Coronary artery (tissue), 2 donors: ENCODE measurements around the gene HOMER2.

ENCODE experiments used
- DNase-seq: peaks from one replicate; pipeline ENCODE4 v3.0.0-alpha.2; 2017; ENCODE audit warnings: low spot score
- H3K27ac ChIP-seq, 2 donors: fragments of 200-600 bp; sonication (generic); one replicate each; pipeline ENCODE4 v1.5.1; 2016 to 2019
- H3K4me3 ChIP-seq: fragments of 200-600 bp; sonication (generic); 2 replicates; pipeline ENCODE4 v1.5.1; 2016; ENCODE audit warnings: mild to moderate bottlenecking, moderate library complexity
- TF ChIP-seq, protein P1 (sequence below): fragments of 200-600 bp; sonication (generic); IDR thresholded peaks from one replicate; pipeline ENCODE4 v1.5.1; 2019; ENCODE audit warnings: antibody characterized with exemption

The HOMER2 gene

DNA sequence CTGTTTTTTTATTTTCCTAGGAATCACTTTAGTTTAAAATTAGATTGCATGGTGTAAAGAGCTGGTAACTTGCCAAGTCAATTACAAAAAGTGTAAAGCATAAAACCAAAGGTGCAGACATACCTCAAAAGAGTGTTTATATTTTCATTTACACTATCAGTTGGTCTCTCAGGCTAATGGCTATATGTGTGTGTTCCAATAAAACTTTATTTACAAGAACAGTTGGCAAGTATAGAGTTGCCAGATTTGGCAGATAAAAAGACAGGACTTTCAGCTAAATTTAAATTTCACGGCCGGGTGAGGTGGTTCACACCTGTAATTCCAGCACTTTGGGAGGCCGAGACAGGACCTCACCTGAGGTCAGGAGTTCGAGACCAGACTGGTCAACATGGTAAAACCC is 41.1 kb downstream of the HOMER2 start:
- TF ChIP-seq, protein P1, sequence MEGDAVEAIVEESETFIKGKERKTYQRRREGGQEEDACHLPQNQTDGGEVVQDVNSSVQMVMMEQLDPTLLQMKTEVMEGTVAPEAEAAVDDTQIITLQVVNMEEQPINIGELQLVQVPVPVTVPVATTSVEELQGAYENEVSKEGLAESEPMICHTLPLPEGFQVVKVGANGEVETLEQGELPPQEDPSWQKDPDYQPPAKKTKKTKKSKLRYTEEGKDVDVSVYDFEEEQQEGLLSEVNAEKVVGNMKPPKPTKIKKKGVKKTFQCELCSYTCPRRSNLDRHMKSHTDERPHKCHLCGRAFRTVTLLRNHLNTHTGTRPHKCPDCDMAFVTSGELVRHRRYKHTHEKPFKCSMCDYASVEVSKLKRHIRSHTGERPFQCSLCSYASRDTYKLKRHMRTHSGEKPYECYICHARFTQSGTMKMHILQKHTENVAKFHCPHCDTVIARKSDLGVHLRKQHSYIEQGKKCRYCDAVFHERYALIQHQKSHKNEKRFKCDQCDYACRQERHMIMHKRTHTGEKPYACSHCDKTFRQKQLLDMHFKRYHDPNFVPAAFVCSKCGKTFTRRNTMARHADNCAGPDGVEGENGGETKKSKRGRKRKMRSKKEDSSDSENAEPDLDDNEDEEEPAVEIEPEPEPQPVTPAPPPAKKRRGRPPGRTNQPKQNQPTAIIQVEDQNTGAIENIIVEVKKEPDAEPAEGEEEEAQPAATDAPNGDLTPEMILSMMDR, result no peak
- DNase-seq, result no peak
- H3K4me3 ChIP-seq, result no peak overlapping the region
- no peak overlapping the region for H3K27ac ChIP-seq

DNA sequence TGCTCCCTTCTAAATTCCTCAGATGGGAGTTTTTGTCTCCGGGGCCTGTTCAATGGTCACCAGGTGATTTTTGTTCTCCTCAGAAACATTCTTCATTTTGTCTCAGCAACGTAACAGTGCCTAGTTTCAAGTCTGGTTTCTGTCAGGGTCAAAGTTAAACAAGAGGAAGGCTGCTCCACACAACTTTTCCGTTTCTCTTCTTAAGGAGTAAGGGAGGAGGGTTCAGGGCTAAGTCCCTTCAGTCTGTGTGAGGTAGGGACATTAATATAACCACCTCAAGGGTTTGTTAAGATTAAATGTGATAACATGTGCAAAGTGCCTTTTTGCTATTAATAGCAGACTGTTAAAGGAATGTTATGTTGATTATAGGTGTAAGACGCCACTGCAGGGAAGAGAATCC is 41.8 kb downstream of the HOMER2 start:
- no peak for DNase-seq
- H3K27ac ChIP-seq, result no peak overlapping the region
- no peak overlapping the region for H3K4me3 ChIP-seq
- TF ChIP-seq, protein P1, result no peak

DNA sequence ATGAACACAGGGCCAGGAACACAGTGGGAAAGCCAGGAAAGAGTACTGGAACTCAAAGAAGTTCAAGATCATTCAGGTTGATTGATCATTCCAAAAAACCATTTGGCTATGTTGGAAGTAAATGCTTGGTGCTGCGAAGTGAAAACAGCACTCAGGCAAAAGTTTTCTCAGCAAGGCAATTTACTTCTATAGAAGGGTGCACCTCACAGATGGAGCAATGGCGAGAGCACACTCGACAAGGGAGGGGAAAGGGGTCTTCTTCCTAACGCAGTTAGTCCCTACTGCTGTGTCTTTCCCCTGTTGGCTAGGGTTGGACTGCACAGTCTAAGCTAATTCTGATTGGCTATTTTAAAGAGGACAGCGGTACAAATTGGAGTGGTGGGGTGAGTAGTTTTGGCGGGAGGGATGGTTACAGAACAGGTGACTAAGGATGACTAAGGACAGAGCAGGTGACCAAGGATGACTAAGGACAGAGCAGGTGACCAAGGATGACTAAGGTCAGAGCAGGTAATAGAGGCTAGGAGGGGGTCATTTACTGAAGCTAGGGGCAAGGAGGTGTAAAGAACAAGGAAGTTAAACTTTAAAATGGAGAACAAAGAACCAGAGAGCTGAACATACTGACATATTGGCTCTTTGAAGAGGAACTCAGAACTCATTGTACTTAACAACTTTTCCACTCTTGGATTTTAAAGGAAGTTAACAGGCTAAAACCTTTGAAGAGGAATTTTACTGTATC is 43.3 kb downstream of the HOMER2 start:
- TF ChIP-seq, protein P1, result no peak
- Histone ChIP-seq H3K27ac (no peak overlapping the region), H3K4me3 (no peak overlapping the region)
- DNase-seq, result no peak

DNA sequence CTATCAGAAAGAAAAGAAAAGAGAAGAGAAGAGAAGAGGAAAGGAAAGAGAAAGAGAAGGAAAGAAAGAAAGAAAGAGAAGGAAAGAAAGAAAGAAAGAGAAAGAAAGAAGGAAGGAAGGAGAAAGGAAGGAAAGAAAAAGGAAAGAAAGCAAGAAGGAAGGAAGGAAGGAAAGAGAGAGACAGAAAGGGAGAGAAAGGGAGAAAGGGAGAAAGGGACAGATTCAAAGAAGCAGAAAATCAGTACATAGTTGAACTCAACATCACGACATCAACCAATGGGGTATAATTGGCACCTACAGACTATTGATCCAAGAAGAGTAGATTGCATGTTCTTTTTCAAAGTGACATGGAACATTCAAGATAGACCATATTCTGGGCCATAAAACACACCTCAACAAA is 45.2 kb downstream of the HOMER2 start:
- DNase-seq, result no peak
- Histone ChIP-seq H3K27ac (no peak overlapping the region), H3K4me3 (no peak overlapping the region)
- TF ChIP-seq, protein P1, result no peak

DNA sequence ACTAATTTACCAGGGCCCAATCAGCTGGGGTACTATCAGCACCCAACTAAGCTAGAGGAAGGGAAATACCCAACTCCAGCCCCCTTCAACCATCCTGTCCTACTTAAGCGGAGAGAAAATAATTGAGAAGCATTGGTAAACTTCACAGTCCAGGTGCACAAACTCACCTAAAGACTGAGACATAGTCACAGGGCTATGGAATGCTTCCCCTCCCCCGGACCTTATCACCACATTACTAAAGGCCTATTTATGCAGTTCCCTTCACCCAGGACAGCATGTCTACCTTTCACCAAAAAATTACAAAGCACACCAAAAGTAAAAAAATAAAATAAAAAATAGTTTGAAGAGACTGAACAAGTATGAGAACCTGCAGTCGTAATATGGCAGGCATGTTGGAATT is 47.9 kb downstream of the HOMER2 start:
- H3K4me3 ChIP-seq, result no peak overlapping the region
- no peak for DNase-seq
- TF ChIP-seq, protein P1, result no peak
- H3K27ac ChIP-seq, result no peak overlapping the region

DNA sequence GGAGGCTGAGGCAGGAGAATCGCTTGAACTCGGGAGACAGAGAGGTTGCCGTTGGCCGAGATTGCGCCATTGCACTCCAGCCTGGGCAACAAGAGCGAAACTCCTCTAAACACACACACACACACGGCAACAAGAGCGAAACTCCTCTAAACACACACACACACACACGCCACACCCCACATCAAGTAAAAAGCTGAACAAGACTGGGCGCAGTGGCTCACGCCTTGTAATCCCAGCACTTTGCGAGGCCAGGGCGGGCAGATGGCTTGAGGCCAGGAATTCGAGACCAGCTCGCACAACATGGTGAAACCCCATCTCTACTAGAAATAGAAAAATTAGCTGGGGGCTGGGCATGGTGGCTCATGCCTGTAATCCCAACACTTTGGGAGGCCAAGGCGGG is 49.0 kb downstream of the HOMER2 start:
- Histone ChIP-seq H3K27ac (no peak overlapping the region), H3K4me3 (no peak overlapping the region)
- TF ChIP-seq, protein P1, result no peak
- DNase-seq, result no peak

DNA sequence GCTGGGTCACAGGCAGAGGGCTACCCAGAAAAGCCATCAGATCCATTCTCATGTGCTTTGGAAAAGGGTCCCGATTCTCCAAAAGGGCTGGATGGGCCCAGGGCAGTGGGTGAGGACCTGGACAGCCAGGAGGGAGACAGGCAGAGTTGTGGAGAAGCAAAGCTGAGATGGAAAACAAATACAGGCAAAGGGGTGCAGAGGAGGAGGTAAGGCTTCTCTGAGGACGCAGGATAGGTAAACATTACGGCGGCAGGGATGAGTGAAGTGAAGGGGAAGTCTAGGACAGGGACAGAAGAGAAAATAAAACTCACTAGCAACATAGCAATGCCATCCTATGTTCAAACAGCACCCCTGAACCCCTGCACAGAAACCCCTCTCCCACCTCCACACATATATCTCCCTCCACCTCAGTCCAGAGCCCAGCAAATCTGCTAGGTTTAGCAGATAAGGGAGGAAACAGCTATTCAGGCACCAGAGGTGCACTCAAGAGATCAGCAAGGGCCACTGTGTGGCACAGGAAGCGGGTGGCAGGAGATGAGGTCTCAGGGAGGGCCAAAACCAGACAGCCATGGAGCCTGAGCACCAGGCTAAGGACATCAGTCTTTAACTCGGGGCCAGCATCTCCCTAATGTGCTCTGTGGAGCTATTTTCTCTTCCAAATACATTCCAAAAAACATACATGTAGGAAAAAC is 51.3 kb downstream of the HOMER2 start:
- no peak for DNase-seq
- TF ChIP-seq, protein P1, result no peak

More for the DNA sequence above, 51.3 kb downstream of the HOMER2 start:
- Histone ChIP-seq H3K27ac (no peak overlapping the region), H3K4me3 (no peak overlapping the region)
